NCI-H526 treated with DMSO at 0.1 percent for 48 hours (cell line): Measurements from ENCODE around the gene NCF4.

ENCODE experiments used
- DNase-seq: peaks from one replicate; lab custom pipeline; 2025; lab: John Stamatoyannopoulos, UW

The NCF4 gene

GRCh38 chr22:36922105-36922608 lies 61.4 kb downstream of the NCF4 start:
- DNase-seq: no peak

- no peak for DNase-seq
These were observed 61.9 kb downstream of the NCF4 start for GRCh38 chr22:36922711-36923110.

- DNase-seq: no peak
These were observed 62.5 kb downstream of the NCF4 start for GRCh38 chr22:36923131-36923788.

GRCh38 chr22:36924151-36924698 lies 63.4 kb downstream of the NCF4 start:
- no peak for DNase-seq

GRCh38 chr22:36925388-36926290 lies 64.8 kb downstream of the NCF4 start:
- no peak for DNase-seq

GRCh38 chr22:36926309-36926708 lies 65.5 kb downstream of the NCF4 start:
- DNase-seq: no peak

- no peak for DNase-seq
These were observed 66.1 kb downstream of the NCF4 start for GRCh38 chr22:36926721-36927435.
